Body of pancreas (tissue), 4 donors: ENCODE data around the gene FBXL17. TPM values are rescaled to one million over a fixed set of nuclear protein-coding genes. Genes with fewer than 3 reads are reported as not detected.

Source experiments
- ATAC-seq: fragments of 150-250 bp; one replicate; pipeline ENCODE4 v1.9.1; 2016
- DNase-seq, 4 donors: peaks; one replicate each; pipeline ENCODE4 v3.0.0-alpha.2; 2019
- H3K27ac ChIP-seq, 4 donors: fragments of 200-600 bp; sonication (generic); 1 replicate in 3 of 4; 2 replicates in 1 of 4; pipeline versions ENCODE4 v1.5.1 to v1.6.1; 2016 to 2019; ENCODE audit warnings: mild to moderate bottlenecking in 1 of 4, mixed read lengths in 1 of 4, moderate library complexity in 1 of 4
- H3K27me3 ChIP-seq, 2 donors: fragments of 200-600 bp; sonication (generic); one replicate each; pipeline ENCODE4 v1.6.0; 2016; ENCODE audit warnings: mild to moderate bottlenecking in 1 of 2
- H3K36me3 ChIP-seq, 2 donors: fragments of 200-600 bp; sonication (generic); replicated peaks in 1 of 2; 2 replicates each; pipeline ENCODE4 v1.5.1; 2016; ENCODE audit warnings: low read depth in 2 of 2; ENCODE audit not compliant: insufficient read depth in 1 of 2
- H3K4me1 ChIP-seq: fragments of 200-600 bp; sonication (generic); one replicate; pipeline ENCODE4 v1.6.0; 2016
- H3K4me3 ChIP-seq, 2 donors: fragments of 200-600 bp; sonication (generic); 1 replicate in 1 of 2; 2 replicates in 1 of 2; pipeline ENCODE4 v1.5.1; 2016 to 2019
- H3K9me3 ChIP-seq, 3 donors: fragments of 200-600 bp; sonication (generic); 1 replicate in 2 of 3; 2 replicates in 1 of 3; pipeline ENCODE4 v1.5.1; 2016
- CTCF ChIP-seq, 7 experiments: fragments of 450-650 bp in 4 of 7; fragments of 200-600 bp in 3 of 7; sonication (generic) in 3 of 7; IDR thresholded peaks; one replicate each; pipeline ENCODE4 v1.5.1; 2016 to 2019; ENCODE audit warnings: antibody characterized with exemption in 7 of 7
- POLR2A ChIP-seq, 3 donors: fragments of 450-650 bp; IDR thresholded peaks; one replicate each; pipeline ENCODE4 v1.6.1; 2016; ENCODE audit warnings: antibody characterized with exemption in 3 of 3, mild to moderate bottlenecking in 2 of 3
- WGBS, 2 donors: methylation state at CpG; one replicate each; pipeline ENCODE4 v1.1.5; 2017; 5-methylcytosine and 5-hydroxymethylcytosine counted together
- intact Hi-C: fragments of 100-400 bp; cut with DNase I; formaldehyde crosslinking; loops from one replicate; pipeline ENCODE4 v1.15.1; 2023
- total RNA-seq, 2 donors: library from RNA; depleted of rRNA; stranded (reverse); fragments of >200 nt; gene quantifications; one replicate each; pipeline ENCODE4 v1.1.0, GENCODE V29; 2016

The FBXL17 gene
- total RNA-seq, 2 donors from 2014 or later = 5.3 to 13.5 TPM

GRCh38 chr5:107873877-107874276 is 508.0 kb downstream of the FBXL17 start:
- no peak for TF ChIP-seq POLR2A (IDR thresholded peaks at IDR 0.05)
- no peak for TF ChIP-seq CTCF (IDR thresholded peaks at IDR 0.05)

GRCh38 chr5:107871023-107871422 is 510.9 kb downstream of the FBXL17 start:
- DNase-seq = no peak
- Histone ChIP-seq H3K36me3 (no peaks in the 10 kb centered on the region), H3K4me3 (no peak overlapping the region), H3K4me1 (peaks cover 6% of the 10 kb centered on the region), H3K9me3 (no peaks in the 10 kb centered on the region), H3K27ac (no peak overlapping the region), H3K27me3 (no peaks in the 10 kb centered on the region)
- intact Hi-C loops = no loop called here
- no peak for ATAC-seq
- WGBS, 2 donors = 89 to 91% methylated on average over 3 of the region's 3 CpGs
- TF ChIP-seq POLR2A (IDR thresholded peaks at IDR 0.05) (no peak), CTCF (IDR thresholded peaks at IDR 0.05) (no peak)

More at GRCh38 chr5:107873877-107874276, 508.0 kb downstream of the FBXL17 start:
- Histone ChIP-seq H3K36me3 (no peaks in the 10 kb centered on the region), H3K27me3 (no peaks in the 10 kb centered on the region), H3K27ac (no peak overlapping the region), H3K9me3 (no peaks in the 10 kb centered on the region), H3K4me1 (peaks cover 6% of the 10 kb centered on the region), H3K4me3 (no peak overlapping the region)
- intact Hi-C loops = no loop called here
- ATAC-seq (no peak), DNase-seq (no peak)
- WGBS, 2 donors = 22% methylated on average over 2 of the region's 2 CpGs

GRCh38 chr5:107869438-107870115 is 512.3 kb downstream of the FBXL17 start:
- Histone ChIP-seq H3K9me3 (no peaks in the 10 kb centered on the region), H3K27ac (no peak overlapping the region), H3K36me3 (no peaks in the 10 kb centered on the region), H3K27me3 (no peaks in the 10 kb centered on the region), H3K4me1 (peaks cover 6% of the 10 kb centered on the region), H3K4me3 (no peak overlapping the region)
- TF ChIP-seq CTCF (IDR thresholded peaks at IDR 0.05) (no peak), POLR2A (IDR thresholded peaks at IDR 0.05) (no peak)
- DNase-seq (no peak), ATAC-seq (no peak)
- intact Hi-C loops = no loop called here
- WGBS, 2 donors = 80 to 85% methylated on average over 4 of the region's 4 CpGs

GRCh38 chr5:107868650-107869409 is 513.1 kb downstream of the FBXL17 start:
- intact Hi-C loops = no loop called here
- TF ChIP-seq CTCF (IDR thresholded peaks at IDR 0.05) (no peak), POLR2A (IDR thresholded peaks at IDR 0.05) (no peak)
- DNase-seq (no peak), ATAC-seq (no peak)
- H3K36me3 ChIP-seq = no peaks in the 10 kb centered on the region
- H3K27ac ChIP-seq = no peak overlapping the region
- H3K4me1 ChIP-seq = no peaks in the 10 kb centered on the region
- 93% methylated on average over 6 to 7 of the region's 7 CpGs for WGBS, 2 donors
- H3K4me3 ChIP-seq = no peak overlapping the region
- no peaks in the 10 kb centered on the region for H3K27me3 ChIP-seq
- no peaks in the 10 kb centered on the region for H3K9me3 ChIP-seq
